Ovary (tissue), 9 donors: Measurements from ENCODE around the gene RNF217. TPM values are rescaled to one million over a fixed set of nuclear protein-coding genes. Genes with fewer than 3 reads are reported as not detected.

ENCODE experiments used
- DNase-seq, 5 donors: peaks; one replicate each; pipeline ENCODE4 v3.0.0-alpha.2; 2019 to 2020
- H3K27ac ChIP-seq, 2 donors: fragments of 200-600 bp; one replicate each; pipeline versions ENCODE4 v1.5.1 to v1.8.0; 2019 to 2022
- H3K27me3 ChIP-seq: fragments of 200-600 bp; one replicate; pipeline ENCODE4 v1.8.0; 2022
- H3K36me3 ChIP-seq: fragments of 200-600 bp; sonication (generic); one replicate; pipeline ENCODE4 v1.5.1; 2019
- H3K4me1 ChIP-seq: one replicate; pipeline ENCODE4 v1.8.1; 2013; ENCODE audit warnings: mild to moderate bottlenecking, moderate library complexity; ENCODE audit not compliant: insufficient read depth
- H3K4me3 ChIP-seq: fragments of 200-600 bp; sonication (generic); one replicate; pipeline ENCODE4 v1.5.1; 2017
- H3K9me3 ChIP-seq, 2 donors: fragments of 200-600 bp in 1 of 2; sonication (generic) in 1 of 2; one replicate each; pipeline versions ENCODE4 v1.5.1 to v1.8.1; 2013 to 2019; ENCODE audit warnings: mild to moderate bottlenecking in 1 of 2, moderate library complexity in 1 of 2
- CTCF ChIP-seq, 3 donors: fragments of 450-650 bp in 2 of 3; fragments of 200-600 bp in 1 of 3; IDR thresholded peaks; one replicate each; pipeline versions ENCODE4 v1.5.1 to v1.8.0; 2016 to 2022; ENCODE audit warnings: antibody characterized with exemption in 3 of 3, mild to moderate bottlenecking in 1 of 3
- EP300 ChIP-seq: sonication (generic); formaldehyde crosslinking; IDR thresholded peaks from one replicate; pipeline ENCODE4 v1.6.1; 2017; ENCODE audit warnings: antibody characterized with exemption
- POLR2A ChIP-seq: fragments of 450-650 bp; IDR thresholded peaks from one replicate; pipeline ENCODE4 v1.6.1; 2017; ENCODE audit warnings: antibody characterized with exemption, mild to moderate bottlenecking, moderate library complexity
- WGBS, 3 donors: extraction: QIAGEN DNeasy Blood & Tissue Kit in 1 of 3; methylation state at CpG; one replicate each; pipeline versions ENCODE4 v1.1.5 to v1.1.7; 2013 to 2017; 5-methylcytosine and 5-hydroxymethylcytosine counted together
- intact Hi-C, 4 donors: fragments of 100-400 bp; cut with DNase I; formaldehyde crosslinking; loops; one replicate each; pipeline versions ENCODE4 v1.11.0 to v1.15.1; 2022 to 2023
- polyA plus RNA-seq, 2 donors: library from polyadenylated mRNA; stranded (reverse); fragments of 200-250 nt in 1 of 2; fragments of 350-450 nt in 1 of 2; fragmentation: Illumina TruSeq in 1 of 2; extraction: RNeasy Lipid Tissue Mini Kit (QIAGEN cat#74804) in 1 of 2; gene quantifications; one replicate each; pipeline ENCODE4 v1.2.3, GENCODE V29; 2013 to 2014
- total RNA-seq, 7 donors: library from RNA; depleted of rRNA in 2 of 7; stranded (reverse); fragments of >200 nt in 2 of 7; fragmentation: NEBNext Ultra II Directional in 3 of 7; extraction: Animal tissue kit (Norgen Biotek cat#: 25700) in 3 of 7; gene quantifications; one replicate each; pipeline versions ENCODE4 v1.1.0 to v1.2.4, GENCODE V29; 2016 to 2023
- donor health status: DM: no; HTN: no; CAD: no; lungs with moderate emphysema.
- donor health status: DM: no; HTN: no; CAD: no.
- donor health status: Bipolar disorder and iron deficiency.
- donor health status: DM: yes; HTN: yes; CAD: no.
- donor health status: DM: no; HTN: no; CAD: no.
- donor health status: DM: yes; HTN: yes; CAD: no.

Gene RNF217
- total and polyA plus RNA-seq, 9 donors = 5.8 to 40.4 (median 33.6) TPM

DNA sequence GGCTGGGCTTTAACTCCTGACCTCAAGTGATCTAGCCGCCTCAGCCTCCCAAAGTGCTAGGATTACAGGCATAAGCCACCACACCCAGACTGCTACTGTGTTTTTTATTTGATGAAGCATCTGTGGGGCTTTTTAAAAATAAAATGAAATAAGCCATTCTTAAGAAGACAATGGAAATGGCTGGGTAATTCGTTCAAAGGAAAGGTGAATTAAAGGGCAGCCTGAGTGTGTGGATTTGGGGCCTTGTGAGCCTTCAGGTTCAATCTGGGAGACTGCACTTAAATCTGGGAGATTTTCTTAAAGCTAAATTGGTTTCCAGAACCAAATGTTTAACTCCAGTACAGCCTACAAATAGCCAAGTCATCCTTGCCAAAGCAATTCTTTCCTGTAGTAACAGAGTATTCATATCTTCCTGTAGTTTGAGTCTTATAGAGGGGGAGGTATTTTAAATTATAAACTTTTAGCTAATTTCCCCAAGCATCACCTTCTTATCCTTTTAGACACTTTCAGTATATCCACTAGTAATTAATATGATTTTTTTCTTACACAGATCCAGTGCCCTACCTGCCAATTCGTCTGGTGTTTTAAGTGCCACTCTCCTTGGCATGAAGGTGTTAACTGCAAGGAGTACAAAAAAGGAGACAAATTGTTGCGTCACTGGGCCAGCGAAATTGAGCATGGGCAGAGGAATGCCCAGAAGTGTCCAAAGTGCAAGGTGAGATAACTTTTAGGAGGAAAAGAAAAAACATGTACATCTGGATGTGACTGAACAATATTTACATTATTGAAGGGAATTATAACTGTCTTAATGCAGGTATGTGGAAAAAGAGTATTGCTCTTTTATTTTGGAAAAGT lies 95.4 kb downstream of the RNF217 start:
- no peaks in the 10 kb centered on the region for H3K9me3 ChIP-seq
- H3K36me3 ChIP-seq = no peaks in the 10 kb centered on the region
- no peak for DNase-seq
- no peak overlapping the region for H3K27ac ChIP-seq
- WGBS, 3 donors = 71 to 83% (median 78%) methylated on average over 5 of the region's 5 CpGs
- no peaks in the 10 kb centered on the region for H3K27me3 ChIP-seq
- intact Hi-C loops = no loop called here
- H3K4me1 ChIP-seq = no peaks in the 10 kb centered on the region
- no peak for TF ChIP-seq EP300
- TF ChIP-seq POLR2A = no peak
- TF ChIP-seq CTCF (IDR thresholded peaks at IDR 0.05) = no peak
- H3K4me3 ChIP-seq = no peak overlapping the region

GRCh38 chr6:125058546-125058945 lies 96.3 kb downstream of the RNF217 start:
- H3K4me1 ChIP-seq = no peaks in the 10 kb centered on the region
- TF ChIP-seq EP300 = no peak
- TF ChIP-seq POLR2A = no peak
- TF ChIP-seq CTCF (IDR thresholded peaks at IDR 0.05) = no peak
- H3K36me3 ChIP-seq = no peaks in the 10 kb centered on the region
- WGBS, 3 donors = 41 to 48% (median 42%) methylated on average over 1 of the region's 1 CpG
- no peak overlapping the region for H3K4me3 ChIP-seq
- intact Hi-C loops = no loop called here
- H3K27ac ChIP-seq = no peak overlapping the region
- no peaks in the 10 kb centered on the region for H3K27me3 ChIP-seq
- no peaks in the 10 kb centered on the region for H3K9me3 ChIP-seq
- DNase-seq = no peak

DNA sequence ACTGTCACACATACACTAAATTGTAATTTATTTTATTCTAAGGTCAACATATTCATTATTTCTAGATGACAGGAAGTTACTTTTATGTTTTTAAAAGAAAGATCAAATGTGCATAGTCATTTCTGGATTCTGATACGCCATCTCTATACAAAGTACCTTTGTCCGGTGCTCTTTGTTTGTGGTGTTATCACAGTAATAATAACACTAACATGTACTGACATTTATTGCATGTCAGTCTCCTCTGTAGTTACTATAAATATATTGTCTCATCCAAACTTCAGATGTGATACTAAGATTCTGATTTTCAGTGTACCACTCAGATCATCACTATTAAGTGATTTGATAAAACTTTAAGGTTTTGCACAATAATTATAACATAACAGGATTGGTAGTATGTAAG lies 101.1 kb downstream of the RNF217 start:
- H3K4me1 ChIP-seq = no peaks in the 10 kb centered on the region
- no peaks in the 10 kb centered on the region for H3K36me3 ChIP-seq
- intact Hi-C loops = no loop called here
- DNase-seq = no peak
- 91 to 97% (median 97%) methylated on average over 2 of the region's 2 CpGs for WGBS, 3 donors
- no peak overlapping the region for H3K4me3 ChIP-seq
- H3K27ac ChIP-seq = no peak overlapping the region
- H3K9me3 ChIP-seq = no peaks in the 10 kb centered on the region
- no peaks in the 10 kb centered on the region for H3K27me3 ChIP-seq
- TF ChIP-seq CTCF (IDR thresholded peaks at IDR 0.05) (no peak), EP300 (no peak), POLR2A (no peak)

GRCh38 chr6:125066140-125066539 lies 103.9 kb downstream of the RNF217 start:
- Histone ChIP-seq H3K4me1 (no peaks in the 10 kb centered on the region), H3K27me3 (no peaks in the 10 kb centered on the region), H3K9me3 (no peaks in the 10 kb centered on the region), H3K4me3 (no peak overlapping the region), H3K27ac (no peak overlapping the region), H3K36me3 (no peaks in the 10 kb centered on the region)
- no peak for TF ChIP-seq EP300
- no peak for TF ChIP-seq CTCF (IDR thresholded peaks at IDR 0.05)
- no peak for TF ChIP-seq POLR2A
- DNase-seq = no peak
- 94 to 97% (median 96%) methylated on average over 6 of the region's 6 CpGs for WGBS, 3 donors
- intact Hi-C loops = no loop called here
